Neural progenitor cell (in vitro differentiated cells): Measurements from ENCODE around the gene TMEM132E. TPM values are rescaled to one million over a fixed set of nuclear protein-coding genes. Genes with fewer than 3 reads are reported as not detected.

Experiments
- DNase-seq: peaks from one replicate; pipeline ENCODE4 v3.0.0-alpha.2; 2016; ENCODE audit warnings: low spot score
- H2AFZ ChIP-seq: fragments of 200-600 bp; sonication (generic); replicated peaks from 2 replicates; pipeline ENCODE4 v1.6.1; 2016; ENCODE audit warnings: antibody characterized with exemption
- H3F3A ChIP-seq: fragments of 200-600 bp; sonication (generic); 2 replicates; pipeline ENCODE4 v1.6.1; 2016; ENCODE audit warnings: antibody characterized with exemption, low read depth
- H3K27ac ChIP-seq: fragments of 200-600 bp; sonication (generic); 2 replicates; pipeline ENCODE4 v1.5.1; 2016; ENCODE audit warnings: mild to moderate bottlenecking
- H3K27me3 ChIP-seq: fragments of 200-600 bp; sonication (generic); 2 replicates; pipeline ENCODE4 v1.6.1; 2016; ENCODE audit warnings: mild to moderate bottlenecking, moderate library complexity
- H3K36me3 ChIP-seq: fragments of 200-600 bp; sonication (generic); 2 replicates; pipeline ENCODE4 v1.5.1; 2016
- H3K4me1 ChIP-seq: fragments of 200-600 bp; sonication (generic); 2 replicates; pipeline ENCODE4 v1.6.1; 2016; ENCODE audit warnings: mixed run types
- H3K4me2 ChIP-seq: fragments of 200-600 bp; sonication (generic); 2 replicates; pipeline ENCODE4 v1.6.1; 2016
- H3K4me3 ChIP-seq: fragments of 200-600 bp; sonication (generic); 2 replicates; pipeline ENCODE4 v1.5.1; 2016
- H3K79me2 ChIP-seq: fragments of 200-600 bp; sonication (generic); 2 replicates; pipeline ENCODE4 v1.6.1; 2016; ENCODE audit warnings: low read depth
- H3K9ac ChIP-seq: fragments of 200-600 bp; sonication (generic); 2 replicates; pipeline ENCODE4 v1.6.1; 2016
- H3K9me3 ChIP-seq: fragments of 200-600 bp; sonication (generic); 2 replicates; pipeline ENCODE4 v1.5.1; 2016; ENCODE audit warnings: low read depth
- H4K20me1 ChIP-seq: fragments of 200-600 bp; sonication (generic); 2 replicates; pipeline ENCODE4 v1.6.1; 2016; ENCODE audit warnings: low read depth
- H3K27ac Mint-ChIP-seq: 3 replicates; pipeline ENCODE4 v1.8.0; 2021; ENCODE audit warnings: mixed read lengths
- H3K27me3 Mint-ChIP-seq: 2 replicates; pipeline ENCODE4 v1.8.0; 2022; ENCODE audit warnings: low read depth, mild to moderate bottlenecking, inconsistent platforms, moderate library complexity, mixed read lengths; ENCODE audit not compliant: insufficient read depth
- H3K36me3 Mint-ChIP-seq: 3 replicates; pipeline ENCODE4 v1.8.0; 2021; ENCODE audit warnings: mixed read lengths
- H3K4me1 Mint-ChIP-seq: 3 replicates; pipeline ENCODE4 v1.8.0; 2021; ENCODE audit warnings: mixed read lengths
- H3K4me3 Mint-ChIP-seq: 3 replicates; pipeline ENCODE4 v1.8.0; 2021; ENCODE audit warnings: mild to moderate bottlenecking, moderate library complexity, mixed read lengths
- H3K9me3 Mint-ChIP-seq: 3 replicates; pipeline ENCODE4 v1.8.0; 2020; ENCODE audit warnings: mixed read lengths
- CTCF ChIP-seq: fragments of 200-600 bp; sonication (generic); IDR thresholded peaks from 2 replicates; pipeline ENCODE4 v1.5.1; 2017; ENCODE audit warnings: antibody characterized with exemption, mild to moderate bottlenecking
- EZH2 ChIP-seq: fragments of 200-600 bp; sonication (generic); IDR thresholded peaks from 2 replicates; pipeline ENCODE4 v1.6.1; 2017; ENCODE audit warnings: antibody characterized with exemption, mild to moderate bottlenecking, moderate library complexity
- EZH2phosphoT487 ChIP-seq: fragments of 200-600 bp; sonication (generic); IDR thresholded peaks from 2 replicates; pipeline ENCODE4 v1.6.1; 2017; ENCODE audit warnings: antibody characterized with exemption
- total RNA-seq: library from RNA; depleted of rRNA; stranded (reverse); fragments of >200 nt; gene quantifications from 2 replicates; pipeline ENCODE4 v1.2.3, GENCODE V29; 2015; ENCODE audit warnings: low replicate concordance

The TMEM132E gene
- total RNA-seq, 1 donor from 2014 or later, result 0.21 TPM

DNA sequence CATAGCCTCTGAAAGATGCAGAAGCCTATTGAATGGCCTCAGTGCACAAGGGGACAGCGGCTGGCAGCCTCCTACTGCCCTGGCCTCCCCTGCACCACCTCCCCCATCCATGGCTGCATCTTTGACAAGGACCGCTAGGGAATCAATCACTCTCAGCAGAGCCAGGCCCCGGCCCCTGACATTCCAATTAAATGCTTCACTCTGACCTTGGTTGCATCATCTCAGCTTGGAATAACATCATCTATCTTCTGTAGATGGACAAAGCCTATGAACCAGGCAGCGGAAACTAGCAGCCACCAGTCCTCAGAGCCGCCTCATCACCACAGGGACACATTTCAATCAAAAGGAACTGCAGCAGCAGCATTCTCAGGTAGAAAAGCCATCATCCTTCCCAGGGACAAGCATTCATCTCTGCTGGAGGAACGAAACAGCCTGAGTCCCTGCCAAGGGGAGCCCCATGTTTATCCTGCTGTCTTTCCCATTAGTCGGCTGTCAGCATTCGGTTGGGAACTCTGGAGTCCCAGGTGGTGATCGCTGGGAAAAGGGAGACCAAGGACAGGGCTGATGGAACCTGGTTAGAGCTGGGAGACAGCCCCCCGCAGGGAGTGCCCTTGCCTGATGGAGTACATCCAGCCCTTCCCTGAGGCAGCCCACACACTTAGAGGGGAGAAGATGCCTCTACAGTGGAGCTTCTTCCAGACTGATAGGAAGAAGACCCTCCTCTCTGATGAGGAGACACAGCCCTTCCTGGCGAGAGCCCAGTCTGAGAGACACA lies 11.5 kb upstream of the TMEM132E start:
- no peak overlapping the region for H3K4me3 ChIP-seq
- no peak for DNase-seq
- no peaks in the 10 kb centered on the region for H3K9me3 ChIP-seq
- H3K9me3 Mint-ChIP-seq, result no peaks in the 10 kb centered on the region
- H3K27me3 Mint-ChIP-seq, result peaks cover 28% of the 10 kb centered on the region
- peaks cover 100% of the 10 kb centered on the region for H3K27me3 ChIP-seq
- H3K36me3 ChIP-seq, result no peaks in the 10 kb centered on the region
- H3K9ac ChIP-seq, result no peak overlapping the region
- no peaks in the 10 kb centered on the region for H3K79me2 ChIP-seq
- H3K4me1 ChIP-seq, result peaks cover 7% of the 10 kb centered on the region
- peak overlapping the region; percentile 54 for H3K4me2 ChIP-seq
- no peak overlapping the region for H3K27ac ChIP-seq
- H3K4me1 Mint-ChIP-seq, result peaks cover 12% of the 10 kb centered on the region
- TF ChIP-seq CTCF (no peak), EZH2 (no peak), EZH2phosphoT487 (no peak)
- H3F3A ChIP-seq, result peaks cover 8% of the 10 kb centered on the region
- no peak overlapping the region for H2AFZ ChIP-seq
- H3K4me3 Mint-ChIP-seq, result no peak overlapping the region
- H3K36me3 Mint-ChIP-seq, result no peaks in the 10 kb centered on the region
- H3K27ac Mint-ChIP-seq, result no peak overlapping the region
- H4K20me1 ChIP-seq, result peaks cover 17% of the 10 kb centered on the region

DNA sequence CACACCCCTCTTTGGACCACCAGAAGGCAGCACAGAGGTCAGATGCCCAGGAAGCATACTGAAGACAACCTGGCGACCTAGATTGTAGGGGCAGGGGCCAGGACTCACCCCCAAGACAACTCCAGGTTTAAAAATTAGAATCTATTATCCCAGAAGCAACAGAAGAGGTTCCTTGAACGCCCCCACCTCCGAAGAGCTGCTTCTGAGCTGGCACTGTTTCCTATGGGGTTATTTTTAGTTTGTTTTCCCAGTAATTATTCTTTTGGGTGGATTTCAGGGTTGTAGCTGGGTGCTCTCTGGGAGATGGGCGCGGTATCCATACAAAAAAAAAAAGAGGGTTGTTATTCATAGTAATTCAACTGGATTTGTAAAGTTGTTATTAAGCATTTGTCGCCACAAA lies 10.4 kb upstream of the TMEM132E start:
- Histone ChIP-seq H3K4me3 (no peak overlapping the region), H2AFZ (no peak overlapping the region), H3K9me3 (no peaks in the 10 kb centered on the region), H3K27ac (no peak overlapping the region), H4K20me1 (peaks cover 17% of the 10 kb centered on the region), H3K79me2 (no peaks in the 10 kb centered on the region), H3K27me3 (peaks cover 100% of the 10 kb centered on the region), H3K9ac (no peak overlapping the region), H3K4me2 (no peak overlapping the region), H3K36me3 (no peaks in the 10 kb centered on the region), H3F3A (peaks cover 8% of the 10 kb centered on the region), H3K4me1 (peaks cover 7% of the 10 kb centered on the region)
- no peak for TF ChIP-seq EZH2
- no peak for TF ChIP-seq EZH2phosphoT487
- TF ChIP-seq CTCF, result no peak
- Mint-ChIP-seq H3K9me3 (no peaks in the 10 kb centered on the region), H3K4me3 (no peak overlapping the region), H3K27me3 (peaks cover 23% of the 10 kb centered on the region), H3K36me3 (no peaks in the 10 kb centered on the region), H3K4me1 (peaks cover 12% of the 10 kb centered on the region), H3K27ac (no peak overlapping the region)
- no peak for DNase-seq

GRCh38 chr17:34569591-34569990 lies 9.8 kb upstream of the TMEM132E start:
- Histone ChIP-seq H3K4me3 (no peak overlapping the region), H3K4me1 (peaks cover 7% of the 10 kb centered on the region), H3K27ac (no peak overlapping the region), H4K20me1 (peaks cover 17% of the 10 kb centered on the region), H3F3A (peaks cover 8% of the 10 kb centered on the region), H2AFZ (no peak overlapping the region), H3K27me3 (peaks cover 100% of the 10 kb centered on the region), H3K9ac (no peak overlapping the region), H3K36me3 (no peaks in the 10 kb centered on the region), H3K4me2 (no peak overlapping the region), H3K9me3 (no peaks in the 10 kb centered on the region), H3K79me2 (no peaks in the 10 kb centered on the region)
- H3K36me3 Mint-ChIP-seq, result no peaks in the 10 kb centered on the region
- H3K4me3 Mint-ChIP-seq, result no peak overlapping the region
- H3K27me3 Mint-ChIP-seq, result peaks cover 19% of the 10 kb centered on the region
- H3K27ac Mint-ChIP-seq, result no peak overlapping the region
- H3K9me3 Mint-ChIP-seq, result no peaks in the 10 kb centered on the region
- peaks cover 12% of the 10 kb centered on the region for H3K4me1 Mint-ChIP-seq
- DNase-seq, result no peak
- TF ChIP-seq EZH2phosphoT487, result no peak
- TF ChIP-seq EZH2, result no peak
- no peak for TF ChIP-seq CTCF
